Measurements from ENCODE around the gene RDH13.
"Not testable (repeated sequence)": the region's sequence is repeated elsewhere in the genome, so short reads cannot be mapped to it uniquely, and the experiment has no call there.

DNA sequence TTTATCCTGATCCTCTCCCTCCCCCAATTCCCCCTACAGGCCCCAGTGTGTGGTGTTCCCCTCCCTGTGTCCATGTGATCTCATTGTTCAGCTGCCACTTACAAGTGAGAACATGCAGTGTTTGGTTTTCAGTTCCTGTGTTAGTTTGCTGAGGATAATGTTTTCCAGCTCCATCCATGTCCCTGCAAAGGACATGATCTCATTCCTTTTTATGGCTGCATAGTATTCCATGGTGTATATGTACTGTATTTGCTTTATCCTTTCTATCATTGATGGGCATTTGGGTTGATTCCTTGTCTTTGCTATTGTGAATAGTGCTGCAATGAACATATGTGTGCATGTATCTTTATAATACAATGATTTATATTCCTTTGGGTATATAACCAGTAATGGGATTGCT is 42.6 kb downstream of the RDH13 start:
- TF ChIP-seq, protein P1, sequence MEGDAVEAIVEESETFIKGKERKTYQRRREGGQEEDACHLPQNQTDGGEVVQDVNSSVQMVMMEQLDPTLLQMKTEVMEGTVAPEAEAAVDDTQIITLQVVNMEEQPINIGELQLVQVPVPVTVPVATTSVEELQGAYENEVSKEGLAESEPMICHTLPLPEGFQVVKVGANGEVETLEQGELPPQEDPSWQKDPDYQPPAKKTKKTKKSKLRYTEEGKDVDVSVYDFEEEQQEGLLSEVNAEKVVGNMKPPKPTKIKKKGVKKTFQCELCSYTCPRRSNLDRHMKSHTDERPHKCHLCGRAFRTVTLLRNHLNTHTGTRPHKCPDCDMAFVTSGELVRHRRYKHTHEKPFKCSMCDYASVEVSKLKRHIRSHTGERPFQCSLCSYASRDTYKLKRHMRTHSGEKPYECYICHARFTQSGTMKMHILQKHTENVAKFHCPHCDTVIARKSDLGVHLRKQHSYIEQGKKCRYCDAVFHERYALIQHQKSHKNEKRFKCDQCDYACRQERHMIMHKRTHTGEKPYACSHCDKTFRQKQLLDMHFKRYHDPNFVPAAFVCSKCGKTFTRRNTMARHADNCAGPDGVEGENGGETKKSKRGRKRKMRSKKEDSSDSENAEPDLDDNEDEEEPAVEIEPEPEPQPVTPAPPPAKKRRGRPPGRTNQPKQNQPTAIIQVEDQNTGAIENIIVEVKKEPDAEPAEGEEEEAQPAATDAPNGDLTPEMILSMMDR (IDR thresholded peaks at IDR 0.05; ENCODE audit: borderline replicate concordance, extremely low read depth, low read length, poor library complexity, severe bottlenecking) = not testable (repeated sequence)
- not testable (repeated sequence) for TF ChIP-seq EZH2 (IDR thresholded peaks at IDR 0.05; ENCODE audit: borderline replicate concordance, low read depth, low read length, severe bottlenecking)

Data from DND-41 (cell line).